Measurements from ENCODE around the gene ADRM1. TPM values are rescaled to one million over a fixed set of nuclear protein-coding genes. Genes with fewer than 3 reads are reported as not detected.

The ADRM1 gene
- total RNA-seq, 1 donor from 2014 or later, result 32.9 TPM

- DNase-seq, result no peak
Observed at GRCh38 chr20:62355878-62356588, 53.2 kb downstream of the ADRM1 start.

- no peak for DNase-seq
Observed at GRCh38 chr20:62356589-62357186, 53.9 kb downstream of the ADRM1 start.

- DNase-seq, result no peak
Observed at GRCh38 chr20:62357187-62357667, 54.4 kb downstream of the ADRM1 start.

- no peak for DNase-seq
Observed at GRCh38 chr20:62357681-62358080, 54.9 kb downstream of the ADRM1 start.

Other genes starting within 250 kb of the ADRM1 start
- 7.6 TPM for gene TAF4, start 237.1 kb upstream of the ADRM1 start, total RNA-seq
- 32.7 TPM for gene LSM14B, start 180.5 kb upstream of the ADRM1 start, total RNA-seq
- 107 TPM for gene PSMA7, start 159.6 kb upstream of the ADRM1 start, total RNA-seq
- 18.5 TPM for gene SS18L1, start 159.2 kb upstream of the ADRM1 start, total RNA-seq
- 11.7 TPM for gene MTG2, start 120.0 kb upstream of the ADRM1 start, total RNA-seq
- 0.10 TPM for gene HRH3, start 82.7 kb upstream of the ADRM1 start, total RNA-seq
- 39.0 TPM for gene OSBPL2, start 64.5 kb upstream of the ADRM1 start, total RNA-seq
- 44.2 TPM for gene LAMA5, start 64.3 kb downstream of the ADRM1 start, total RNA-seq
- gene RPS21, start 84.1 kb downstream of the ADRM1 start, total RNA-seq, result 742 TPM
- 1.9 TPM for gene CABLES2, start 104.3 kb downstream of the ADRM1 start, total RNA-seq
- gene RBBP8NL, start 124.5 kb downstream of the ADRM1 start, total RNA-seq, result 0.59 TPM
- not detected for gene GATA5, start 173.0 kb downstream of the ADRM1 start, total RNA-seq